ENCODE results near the gene SERTAD2.

SERTAD2 gene

GRCh38 chr2:64586054-64586453, 67.7 kb downstream of the SERTAD2 start:
- DNase-seq (ENCODE audit: low read depth, low spot score), result no peak

- DNase-seq (ENCODE audit: low read depth, low spot score), result no peak
These were observed 70.9 kb downstream of the SERTAD2 start for GRCh38 chr2:64582774-64583340.

- DNase-seq (ENCODE audit: low read depth, low spot score), result no peak
These were observed 71.8 kb downstream of the SERTAD2 start for GRCh38 chr2:64581777-64582539.

All from iPS DF 19.7 (cell line).